Astrocyte (in vitro differentiated cells and primary cell): ENCODE results near the gene UCHL3. TPM values are rescaled to one million over a fixed set of nuclear protein-coding genes. Genes with fewer than 3 reads are reported as not detected.

Experiments
- DNase-seq: peaks from one replicate; pipeline ENCODE4 v3.0.0-alpha.2; 2010; ENCODE audit warnings: low read depth
- FAIRE-seq: peaks from 2 replicates; lab custom pipeline; 2011; peaks lifted over from hg19 to GRCh38; lab: Jason Lieb, UNC
- H2AFZ ChIP-seq: 2 replicates; pipeline ENCODE4 v1.6.0; 2012; ENCODE audit warnings: low read depth, low read length, inconsistent platforms
- H3K27ac ChIP-seq: 2 replicates; pipeline ENCODE4 v1.5.1; 2011; ENCODE audit warnings: low read depth, low read length, inconsistent platforms
- H3K27me3 ChIP-seq: 2 replicates; pipeline ENCODE4 v1.6.0; 2011; ENCODE audit warnings: low read length, inconsistent platforms; ENCODE audit not compliant: insufficient read depth
- H3K36me3 ChIP-seq: 2 replicates; pipeline ENCODE4 v1.5.1; 2011; ENCODE audit warnings: low read length, inconsistent platforms; ENCODE audit not compliant: insufficient read depth
- H3K4me1 ChIP-seq: 2 replicates; pipeline ENCODE4 v1.5.1; 2011; ENCODE audit warnings: low read length, inconsistent platforms; ENCODE audit not compliant: insufficient read depth
- H3K4me2 ChIP-seq: 2 replicates; pipeline ENCODE4 v1.6.0; 2012; ENCODE audit warnings: low read length, inconsistent platforms
- H3K4me3 ChIP-seq: 2 replicates; pipeline ENCODE4 v1.5.1; 2011; ENCODE audit warnings: low read depth, mild to moderate bottlenecking, low read length, inconsistent platforms; ENCODE audit not compliant: insufficient read depth
- H3K79me2 ChIP-seq: 2 replicates; pipeline ENCODE4 v1.6.0; 2012; ENCODE audit warnings: mild to moderate bottlenecking, low read length, inconsistent platforms; ENCODE audit not compliant: insufficient read depth
- H3K9ac ChIP-seq: 2 replicates; pipeline ENCODE4 v1.6.0; 2012; ENCODE audit warnings: mild to moderate bottlenecking, low read length, inconsistent platforms
- H3K9me3 ChIP-seq: 2 replicates; pipeline ENCODE4 v1.5.1; 2012; ENCODE audit warnings: low read depth, mild to moderate bottlenecking, low read length, inconsistent platforms; ENCODE audit not compliant: insufficient read depth
- H4K20me1 ChIP-seq: 2 replicates; pipeline ENCODE4 v1.6.0; 2012; ENCODE audit warnings: low read length, inconsistent platforms; ENCODE audit not compliant: insufficient read depth
- H3K27ac Mint-ChIP-seq: one replicate; pipeline ENCODE4 v1.8.0; 2021; ENCODE audit warnings: mild to moderate bottlenecking, mixed read lengths; ENCODE audit not compliant: unreplicated experiment
- H3K27me3 Mint-ChIP-seq: one replicate; pipeline ENCODE4 v1.8.0; 2021; ENCODE audit warnings: low read depth, mixed read lengths; ENCODE audit not compliant: unreplicated experiment
- H3K36me3 Mint-ChIP-seq: one replicate; pipeline ENCODE4 v1.8.0; 2021; ENCODE audit warnings: low read depth, mixed read lengths; ENCODE audit not compliant: unreplicated experiment
- H3K4me1 Mint-ChIP-seq: one replicate; pipeline ENCODE4 v1.8.0; 2021; ENCODE audit warnings: low read depth, mixed read lengths; ENCODE audit not compliant: unreplicated experiment
- H3K4me3 Mint-ChIP-seq: one replicate; pipeline ENCODE4 v1.8.0; 2021; ENCODE audit warnings: mild to moderate bottlenecking, moderate library complexity, mixed read lengths; ENCODE audit not compliant: unreplicated experiment
- H3K9me3 Mint-ChIP-seq: one replicate; pipeline ENCODE4 v1.8.0; 2021; ENCODE audit warnings: mild to moderate bottlenecking, mixed read lengths; ENCODE audit not compliant: unreplicated experiment
- EZH2 ChIP-seq: IDR thresholded peaks from 2 replicates; pipeline ENCODE4 v1.6.1; 2012; ENCODE audit warnings: mild to moderate bottlenecking, low read length, inconsistent platforms; ENCODE audit not compliant: insufficient read depth
- total RNA-seq: library from RNA; stranded (reverse); gene quantifications from 2 replicates; pipeline ENCODE4 v1.2.1, GENCODE V29; 2021
- TF ChIP-seq, protein P1 (sequence below): IDR thresholded peaks from 2 replicates; pipeline ENCODE4 v1.5.1; 2011; ENCODE audit warnings: low read depth, mild to moderate bottlenecking, inconsistent platforms, low read length, moderate library complexity; ENCODE audit not compliant: insufficient read depth

Gene UCHL3
- total RNA-seq, 1 donor from 2014 or later = 59.2 TPM

DNA sequence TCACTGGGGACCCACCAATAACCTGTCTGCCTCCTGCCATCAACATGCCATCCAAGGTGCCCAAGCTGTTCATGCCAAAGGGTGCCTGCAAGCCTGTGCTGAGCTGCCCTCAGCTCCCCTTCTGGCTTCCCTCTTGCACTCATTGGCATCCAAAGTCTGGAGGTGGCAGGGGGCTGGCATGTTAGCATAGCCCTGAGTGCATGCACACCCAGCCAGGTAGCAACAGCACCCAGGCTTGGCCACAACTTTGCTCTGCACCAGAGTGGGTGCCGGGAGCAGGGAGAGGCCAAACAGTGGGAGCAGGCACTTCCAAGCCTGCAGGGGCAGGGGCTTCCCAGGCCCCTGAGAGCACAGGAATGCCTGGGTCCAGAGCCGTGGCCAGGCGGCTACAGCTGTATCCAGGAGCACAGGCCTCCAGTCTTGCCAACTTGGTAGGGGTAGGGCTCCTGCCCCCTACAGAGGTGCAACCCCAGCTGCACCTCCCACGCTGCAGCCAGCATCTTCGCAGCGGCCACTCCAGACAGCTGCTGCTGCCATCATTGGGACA lies 41.5 kb upstream of the UCHL3 start:
- Mint-ChIP-seq H3K4me3 (no peak overlapping the region), H3K9me3 (peaks cover 2% of the 10 kb centered on the region), H3K4me1 (peaks cover 12% of the 10 kb centered on the region), H3K36me3 (no peaks in the 10 kb centered on the region), H3K27me3 (peaks cover 2% of the 10 kb centered on the region), H3K27ac (no peak overlapping the region)
- no peaks in the 10 kb centered on the region for H3K9me3 ChIP-seq
- no peaks in the 10 kb centered on the region for H3K36me3 ChIP-seq
- no peaks in the 10 kb centered on the region for H4K20me1 ChIP-seq
- H3K27me3 ChIP-seq = no peaks in the 10 kb centered on the region
- no peaks in the 10 kb centered on the region for H3K79me2 ChIP-seq
- no peak for FAIRE-seq
- H2AFZ ChIP-seq = no peak overlapping the region
- no peak overlapping the region for H3K4me2 ChIP-seq
- H3K27ac ChIP-seq = no peak overlapping the region
- H3K4me1 ChIP-seq = no peaks in the 10 kb centered on the region
- no peak overlapping the region for H3K4me3 ChIP-seq
- no peak for DNase-seq
- no peak for TF ChIP-seq EZH2
- TF ChIP-seq, protein P1, sequence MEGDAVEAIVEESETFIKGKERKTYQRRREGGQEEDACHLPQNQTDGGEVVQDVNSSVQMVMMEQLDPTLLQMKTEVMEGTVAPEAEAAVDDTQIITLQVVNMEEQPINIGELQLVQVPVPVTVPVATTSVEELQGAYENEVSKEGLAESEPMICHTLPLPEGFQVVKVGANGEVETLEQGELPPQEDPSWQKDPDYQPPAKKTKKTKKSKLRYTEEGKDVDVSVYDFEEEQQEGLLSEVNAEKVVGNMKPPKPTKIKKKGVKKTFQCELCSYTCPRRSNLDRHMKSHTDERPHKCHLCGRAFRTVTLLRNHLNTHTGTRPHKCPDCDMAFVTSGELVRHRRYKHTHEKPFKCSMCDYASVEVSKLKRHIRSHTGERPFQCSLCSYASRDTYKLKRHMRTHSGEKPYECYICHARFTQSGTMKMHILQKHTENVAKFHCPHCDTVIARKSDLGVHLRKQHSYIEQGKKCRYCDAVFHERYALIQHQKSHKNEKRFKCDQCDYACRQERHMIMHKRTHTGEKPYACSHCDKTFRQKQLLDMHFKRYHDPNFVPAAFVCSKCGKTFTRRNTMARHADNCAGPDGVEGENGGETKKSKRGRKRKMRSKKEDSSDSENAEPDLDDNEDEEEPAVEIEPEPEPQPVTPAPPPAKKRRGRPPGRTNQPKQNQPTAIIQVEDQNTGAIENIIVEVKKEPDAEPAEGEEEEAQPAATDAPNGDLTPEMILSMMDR = no peak
- H3K9ac ChIP-seq = no peak overlapping the region

DNA sequence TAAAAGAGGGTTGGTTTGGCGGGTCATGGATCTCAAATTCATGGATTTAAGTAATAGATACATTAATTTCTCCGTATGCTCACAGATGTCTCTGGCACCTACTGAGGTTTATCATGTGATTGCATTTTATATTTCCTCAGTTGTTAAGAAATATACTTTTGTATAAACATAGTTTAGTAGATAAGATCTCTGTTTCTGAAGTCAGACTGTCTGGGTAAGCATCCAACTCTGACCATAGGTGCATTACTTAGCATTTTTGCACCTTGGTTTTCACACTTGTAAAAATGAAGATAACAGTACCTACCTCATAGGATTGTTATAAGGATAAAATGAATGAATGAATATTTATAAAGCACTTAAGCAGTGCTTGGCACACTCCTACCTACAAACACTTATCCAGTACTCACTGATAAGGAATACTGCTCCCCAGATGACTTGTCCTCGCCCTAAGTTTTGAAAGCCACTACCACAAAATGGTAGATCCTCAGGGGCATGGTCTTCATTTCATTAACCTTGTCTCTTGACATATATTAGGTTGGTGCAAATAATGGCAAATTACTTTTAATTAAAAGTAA lies 38.5 kb upstream of the UCHL3 start:
- no peak overlapping the region for H2AFZ ChIP-seq
- Mint-ChIP-seq H3K27me3 (peaks cover 2% of the 10 kb centered on the region), H3K27ac (no peak overlapping the region), H3K36me3 (no peaks in the 10 kb centered on the region), H3K4me3 (no peak overlapping the region), H3K9me3 (no peaks in the 10 kb centered on the region), H3K4me1 (peaks cover 16% of the 10 kb centered on the region)
- no peak overlapping the region for H3K9ac ChIP-seq
- H3K4me3 ChIP-seq = no peak overlapping the region
- H3K4me1 ChIP-seq = no peaks in the 10 kb centered on the region
- H3K79me2 ChIP-seq = no peaks in the 10 kb centered on the region
- no peaks in the 10 kb centered on the region for H3K27me3 ChIP-seq
- FAIRE-seq (no peak), DNase-seq (no peak)
- no peak for TF ChIP-seq EZH2
- TF ChIP-seq, protein P1 = no peak
- H4K20me1 ChIP-seq = no peaks in the 10 kb centered on the region
- H3K4me2 ChIP-seq = no peak overlapping the region
- no peak overlapping the region for H3K27ac ChIP-seq
- H3K9me3 ChIP-seq = no peaks in the 10 kb centered on the region
- H3K36me3 ChIP-seq = no peaks in the 10 kb centered on the region

DNA sequence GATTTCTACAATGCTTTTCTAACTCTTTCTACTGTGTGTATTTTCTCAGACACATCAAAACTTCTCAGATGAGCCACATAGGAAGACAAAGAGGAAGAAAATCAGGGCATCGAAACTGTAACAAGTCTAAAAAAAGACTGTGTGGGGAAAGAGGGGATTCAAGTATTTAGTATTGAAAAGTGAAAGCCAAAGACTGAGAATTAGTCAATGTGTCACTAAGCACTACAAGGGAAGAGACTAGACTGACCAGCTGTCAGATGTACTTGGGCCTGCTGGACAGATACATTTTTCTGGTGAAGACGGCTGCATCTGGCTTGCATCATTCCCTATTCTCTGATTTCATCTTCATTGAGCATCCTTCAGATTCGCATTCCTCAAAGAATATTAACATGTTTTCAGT lies 37.3 kb upstream of the UCHL3 start:
- Histone ChIP-seq H4K20me1 (no peaks in the 10 kb centered on the region), H3K36me3 (no peaks in the 10 kb centered on the region), H3K27ac (no peak overlapping the region), H3K4me1 (no peaks in the 10 kb centered on the region), H3K27me3 (no peaks in the 10 kb centered on the region), H3K4me2 (no peak overlapping the region), H3K4me3 (no peak overlapping the region), H3K9ac (no peak overlapping the region), H2AFZ (no peak overlapping the region), H3K79me2 (no peaks in the 10 kb centered on the region), H3K9me3 (no peaks in the 10 kb centered on the region)
- TF ChIP-seq, protein P1 = no peak
- TF ChIP-seq EZH2 = no peak
- Mint-ChIP-seq H3K4me3 (no peak overlapping the region), H3K9me3 (no peaks in the 10 kb centered on the region), H3K27me3 (peaks cover 2% of the 10 kb centered on the region), H3K36me3 (no peaks in the 10 kb centered on the region), H3K27ac (peak overlapping the region; percentile 79), H3K4me1 (peaks cover 16% of the 10 kb centered on the region)
- FAIRE-seq = no peak
- no peak for DNase-seq
